K562 (cell line): ENCODE results near the gene PDE1A. TPM values are rescaled to one million over a fixed set of nuclear protein-coding genes. Genes with fewer than 3 reads are reported as not detected.

ENCODE experiments used
- ATAC-seq: fragments of 200-7000 bp; cut with Tn5 transposase; 3 replicates; pipeline ENCODE4 v1.9.1; 2020; ENCODE audit warnings: moderate library complexity
- BruUV-seq: library from RNA; stranded (reverse); fragments of 400-500 nt; replicated peaks from 2 replicates; lab custom pipeline; 2021; lab: Mats Ljungman, UMichigan
- CTCF ChIA-PET: fragments of 300-600 bp; formaldehyde crosslinking; extraction: SDS; loops from one replicate; lab custom pipeline; 2021; ENCODE audit warnings: low intra/inter-chr PET ratio; lab: Yijun Ruan, JAX
- POLR2A ChIA-PET: fragments of 300-600, 350-650 bp; sonication (Branson Sonifier 250); formaldehyde crosslinking; extraction: SDS; loops from one replicate; lab custom pipeline; 2021; ENCODE audit warnings: antibody characterized with exemption, inconsistent platforms; lab: Yijun Ruan, JAX
- DNase-seq, 4 experiments: peaks; one replicate each; pipeline versions ENCODE4 v3.0.0 to v3.0.0-alpha.2; 2011 to 2018; ENCODE audit warnings: low spot score in 3 of 4, mixed read lengths in 3 of 4; ENCODE audit errors: extremely low read depth in 1 of 4
- FAIRE-seq: peaks from 2 replicates; lab custom pipeline; 2011; peaks lifted over from hg19 to GRCh38; lab: Jason Lieb, UNC
- H2AFZ ChIP-seq: 2 replicates; pipeline ENCODE4 v1.6.0; 2011; ENCODE audit warnings: low read depth, low read length, control low read depth, inconsistent platforms
- H3K27ac ChIP-seq: fragments of 200-600 bp; 3 replicates; pipeline ENCODE4 v1.8.0; 2011; ENCODE audit warnings: low read depth, mild to moderate bottlenecking, control low read depth, inconsistent platforms, low read length, moderate library complexity, mixed read lengths; ENCODE audit errors: extremely low read depth
- H3K27me3 ChIP-seq, 2 experiments: fragments of 300-600 bp in 1 of 2; 2 replicates in 1 of 2; 3 replicates in 1 of 2; pipeline versions ENCODE4 v1.6.0 to v1.8.0; 2011; ENCODE audit warnings: inconsistent platforms in 2 of 2, low read length in 2 of 2, mild to moderate bottlenecking in 1 of 2, mixed read lengths in 1 of 2, moderate library complexity in 1 of 2; ENCODE audit not compliant: control insufficient read depth in 2 of 2, insufficient read depth in 2 of 2
- H3K36me3 ChIP-seq: fragments of 300-600 bp; 3 replicates; pipeline ENCODE4 v1.8.0; 2011; ENCODE audit warnings: mild to moderate bottlenecking, low read length, inconsistent platforms; ENCODE audit not compliant: control insufficient read depth, insufficient read depth
- H3K4me1 ChIP-seq, 2 experiments: fragments of 200-600 bp in 1 of 2; replicated peaks in 1 of 2; 2 replicates in 1 of 2; 3 replicates in 1 of 2; pipeline versions ENCODE4 v1.5.1 to v1.8.0; 2011; ENCODE audit warnings: inconsistent platforms in 2 of 2, low read length in 2 of 2, mild to moderate bottlenecking in 1 of 2, mixed read lengths in 1 of 2, moderate library complexity in 1 of 2; ENCODE audit not compliant: control insufficient read depth in 2 of 2, insufficient read depth in 2 of 2
- H3K4me2 ChIP-seq: 2 replicates; pipeline ENCODE4 v1.6.1; 2011; ENCODE audit warnings: low read length, control low read depth, inconsistent platforms, mixed read lengths; ENCODE audit not compliant: insufficient read depth
- H3K4me3 ChIP-seq: fragments of 200-600 bp; sonication (generic), shearing (Covaris generic); 2 replicates; pipeline ENCODE4 v1.5.1; 2016; ENCODE audit warnings: control low read depth, inconsistent platforms
- H3K79me2 ChIP-seq: fragments of 200-600 bp; 3 replicates; pipeline ENCODE4 v1.8.0; 2011; ENCODE audit warnings: low read length, inconsistent platforms; ENCODE audit not compliant: control insufficient read depth, insufficient read depth
- H3K9ac ChIP-seq, 2 experiments: 2 replicates each; pipeline versions ENCODE4 v1.6.0 to v1.6.1; 2011; ENCODE audit warnings: low read depth in 2 of 2, low read length in 2 of 2, control low read depth in 1 of 2, inconsistent platforms in 1 of 2, mild to moderate bottlenecking in 1 of 2, mixed read lengths in 1 of 2; ENCODE audit not compliant: insufficient read depth in 1 of 2
- H3K9me1 ChIP-seq: one replicate; pipeline ENCODE4 v1.6.0; 2011; ENCODE audit warnings: inconsistent platforms, mild to moderate bottlenecking, low read length, moderate library complexity; ENCODE audit not compliant: control insufficient read depth, insufficient read depth
- H3K9me3 ChIP-seq: replicated peaks from 2 replicates; pipeline ENCODE4 v1.5.1; 2011; ENCODE audit warnings: low read depth, low read length, inconsistent platforms; ENCODE audit not compliant: control insufficient read depth, insufficient read depth
- H4K20me1 ChIP-seq: replicated peaks from 2 replicates; pipeline ENCODE4 v1.6.1; 2011; ENCODE audit warnings: low read length, inconsistent platforms, mixed read lengths; ENCODE audit not compliant: control insufficient read depth, insufficient read depth
- DMBX1 ChIP-seq: fragments of 250-450 bp; sonication (Bioruptor Pico); IDR thresholded peaks from 2 replicates; pipeline ENCODE4 v1.8.0; 2022; ENCODE audit warnings: inconsistent platforms, mild to moderate bottlenecking, moderate library complexity, borderline replicate concordance
- FUS ChIP-seq: fragments of 200-400 bp; formaldehyde crosslinking; optimal IDR thresholded peaks from 2 replicates; pipeline ENCODE3; 2017; ENCODE audit warnings: low read depth, low read length
- HMGN3 ChIP-seq: IDR thresholded peaks from 2 replicates; pipeline ENCODE4 v1.6.1; 2011; ENCODE audit warnings: borderline replicate concordance, low read depth, mild to moderate bottlenecking, mixed read lengths, low read length; ENCODE audit not compliant: insufficient read length; ENCODE audit errors: extremely low read depth
- KLF16 ChIP-seq: IDR thresholded peaks from 2 replicates; pipeline ENCODE4 v1.6.1; 2016; ENCODE audit warnings: antibody characterized with exemption
- PHF20 ChIP-seq: fragments of 450-650 bp; IDR thresholded peaks from 2 replicates; pipeline ENCODE4 v1.6.1; 2018; ENCODE audit not compliant: partially characterized antibody
- SOX6 ChIP-seq: fragments of 450-650 bp; IDR thresholded peaks from 2 replicates; pipeline ENCODE4 v1.6.1; 2014; ENCODE audit warnings: mild to moderate bottlenecking
- ZNF76 ChIP-seq: fragments of 250-450 bp; sonication (Bioruptor Pico); IDR thresholded peaks from 2 replicates; pipeline ENCODE4 v1.4.0; 2020; ENCODE audit warnings: mild to moderate bottlenecking, moderate library complexity, borderline replicate concordance
- WGBS: fragments of 100-300 bp; shearing (Covaris generic); methylation state at CpG from one replicate; pipeline ENCODE4 v1.1.6; 2016; ENCODE audit warnings: low coverage, mixed read lengths; ENCODE audit not compliant: insufficient coverage; ENCODE audit errors: missing lambda C conversion rate; 5-methylcytosine and 5-hydroxymethylcytosine counted together
- in situ Hi-C: fragments of 300-500 bp; cut with MboI; formaldehyde crosslinking; loops from 4 replicates; pipeline ENCODE4 v1.15.0; 2018; ENCODE audit warnings: inconsistent platforms, mixed read lengths
- intact Hi-C: fragments of 100-400 bp; cut with micrococcal nuclease; formaldehyde crosslinking; loops from 2 replicates; pipeline ENCODE4 v1.14.2; 2022
- polyA plus RNA-seq, 8 experiments: library from polyadenylated mRNA; depleted of rRNA in 4 of 8; stranded (reverse) in 5 of 8; unstranded in 3 of 8; fragments of >200 nt; fragmentation: Nextera tagmentation in 2 of 8; fragmentation: Illumina TruSeq in 1 of 8; extraction: Ambion mirVana in 2 of 8; extraction: Trizol in 1 of 8; gene quantifications; 2 replicates each; pipeline versions ENCODE4 v1.2.1 to v1.2.3, GENCODE V29; 2011 to 2014; ENCODE audit warnings: inconsistent platforms in 1 of 8, missing spikeins in 1 of 8
- total RNA-seq, 7 experiments: library from RNA; depleted of rRNA in 6 of 7; stranded (reverse); fragments of >200 nt in 6 of 7; fragmentation: Illumina TruSeq in 2 of 7; extraction: Trizol in 2 of 7; gene quantifications; 2 replicates each; pipeline versions ENCODE4 v1.2.1 to v1.2.3, GENCODE V29; 2011 to 2021; ENCODE audit warnings: low replicate concordance in 1 of 7
- TF ChIP-seq, protein P1 (sequence below): sonication (generic); formaldehyde crosslinking; IDR thresholded peaks from 2 replicates; pipeline ENCODE4 v1.8.1; 2023; ENCODE audit warnings: mild to moderate bottlenecking, missing genetic modification reagents
- TF ChIP-seq, protein P2 (sequence below): IDR thresholded peaks from 2 replicates; pipeline ENCODE4 v1.6.1; 2014; ENCODE audit warnings: antibody characterized with exemption
- TF ChIP-seq, protein P3 (sequence below): fragments of 250-450 bp; sonication (Bioruptor Pico); IDR thresholded peaks from 2 replicates; pipeline ENCODE4 v1.4.0; 2020; ENCODE audit warnings: mild to moderate bottlenecking, moderate library complexity

Gene PDE1A
- total and polyA plus RNA-seq, 9 of the 15 experiments (the other 6 are each of a cell fraction or from before 2014, with no cell fraction given), result 0.14 to 0.91 (median 0.32) TPM

- POLR2A ChIA-PET, result no interaction called here
- H3K9me1 ChIP-seq, result no peaks in the 10 kb centered on the region
- no peak for DNase-seq
- no peak for TF ChIP-seq FUS
- TF ChIP-seq, protein P1, sequence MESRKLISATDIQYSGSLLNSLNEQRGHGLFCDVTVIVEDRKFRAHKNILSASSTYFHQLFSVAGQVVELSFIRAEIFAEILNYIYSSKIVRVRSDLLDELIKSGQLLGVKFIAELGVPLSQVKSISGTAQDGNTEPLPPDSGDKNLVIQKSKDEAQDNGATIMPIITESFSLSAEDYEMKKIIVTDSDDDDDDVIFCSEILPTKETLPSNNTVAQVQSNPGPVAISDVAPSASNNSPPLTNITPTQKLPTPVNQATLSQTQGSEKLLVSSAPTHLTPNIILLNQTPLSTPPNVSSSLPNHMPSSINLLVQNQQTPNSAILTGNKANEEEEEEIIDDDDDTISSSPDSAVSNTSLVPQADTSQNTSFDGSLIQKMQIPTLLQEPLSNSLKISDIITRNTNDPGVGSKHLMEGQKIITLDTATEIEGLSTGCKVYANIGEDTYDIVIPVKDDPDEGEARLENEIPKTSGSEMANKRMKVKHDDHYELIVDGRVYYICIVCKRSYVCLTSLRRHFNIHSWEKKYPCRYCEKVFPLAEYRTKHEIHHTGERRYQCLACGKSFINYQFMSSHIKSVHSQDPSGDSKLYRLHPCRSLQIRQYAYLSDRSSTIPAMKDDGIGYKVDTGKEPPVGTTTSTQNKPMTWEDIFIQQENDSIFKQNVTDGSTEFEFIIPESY (CRISPR knock-in tag), result no peak
- no peak for TF ChIP-seq SOX6
- no peaks in the 10 kb centered on the region for H3K79me2 ChIP-seq
- no peak overlapping the region for H3K9ac ChIP-seq
- no peaks in the 10 kb centered on the region; the same call in 1 of the 2 replicates for H3K9me3 ChIP-seq
- H3K27me3 ChIP-seq, result no peaks in the 10 kb centered on the region
- no peak for ATAC-seq
- CTCF ChIA-PET, result no interaction called here
- in situ Hi-C loops (no loop called here), intact Hi-C loops (no loop called here)
- H3K27ac ChIP-seq, result no peak overlapping the region
- FAIRE-seq, result no peak
- H3K4me2 ChIP-seq, result no peak overlapping the region
- H2AFZ ChIP-seq, result no peak overlapping the region
- no peaks in the 10 kb centered on the region for H3K4me1 ChIP-seq
- H3K36me3 ChIP-seq, result no peaks in the 10 kb centered on the region
- H4K20me1 ChIP-seq, result no peaks in the 10 kb centered on the region
- no TSS peak for BruUV-seq
- WGBS, result 0% methylated on average over 2 of the region's 2 CpGs
- no peak overlapping the region for H3K4me3 ChIP-seq
Measured at GRCh38 chr2:182378759-182379158, 48.1 kb downstream of the PDE1A start.

GRCh38 chr2:182377467-182377866 lies 49.4 kb downstream of the PDE1A start:
- no peak overlapping the region for H3K9ac ChIP-seq
- in situ Hi-C loops, result no loop called here
- H3K27ac ChIP-seq, result no peak overlapping the region
- no peaks in the 10 kb centered on the region for H3K9me1 ChIP-seq
- H3K4me2 ChIP-seq, result no peak overlapping the region
- intact Hi-C loops, result no loop called here
- no peaks in the 10 kb centered on the region for H3K79me2 ChIP-seq
- H3K9me3 ChIP-seq, result no peaks in the 10 kb centered on the region; the same call in 1 of the 2 replicates
- POLR2A ChIA-PET, result no interaction called here
- DNase-seq (no peak), FAIRE-seq (no peak), ATAC-seq (no peak)
- H4K20me1 ChIP-seq, result no peaks in the 10 kb centered on the region
- 0% methylated on average over 1 of the region's 1 CpG for WGBS
- H3K36me3 ChIP-seq, result no peaks in the 10 kb centered on the region
- H3K27me3 ChIP-seq, result no peaks in the 10 kb centered on the region
- no TSS peak for BruUV-seq
- CTCF ChIA-PET, result no interaction called here
- H3K4me1 ChIP-seq, result no peaks in the 10 kb centered on the region
- H3K4me3 ChIP-seq, result no peak overlapping the region
- H2AFZ ChIP-seq, result no peak overlapping the region
- TF ChIP-seq PHF20 (no peak), ZNF76 (CRISPR knock-in tag) (no peak), KLF16 (no peak), DMBX1 (no peak), HMGN3 (no peak)
- TF ChIP-seq, protein P2, sequence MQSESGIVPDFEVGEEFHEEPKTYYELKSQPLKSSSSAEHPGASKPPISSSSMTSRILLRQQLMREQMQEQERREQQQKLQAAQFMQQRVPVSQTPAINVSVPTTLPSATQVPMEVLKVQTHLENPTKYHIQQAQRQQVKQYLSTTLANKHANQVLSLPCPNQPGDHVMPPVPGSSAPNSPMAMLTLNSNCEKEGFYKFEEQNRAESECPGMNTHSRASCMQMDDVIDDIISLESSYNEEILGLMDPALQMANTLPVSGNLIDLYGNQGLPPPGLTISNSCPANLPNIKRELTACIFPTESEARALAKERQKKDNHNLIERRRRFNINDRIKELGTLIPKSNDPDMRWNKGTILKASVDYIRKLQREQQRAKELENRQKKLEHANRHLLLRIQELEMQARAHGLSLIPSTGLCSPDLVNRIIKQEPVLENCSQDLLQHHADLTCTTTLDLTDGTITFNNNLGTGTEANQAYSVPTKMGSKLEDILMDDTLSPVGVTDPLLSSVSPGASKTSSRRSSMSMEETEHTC, result no peak
- TF ChIP-seq, protein P3, sequence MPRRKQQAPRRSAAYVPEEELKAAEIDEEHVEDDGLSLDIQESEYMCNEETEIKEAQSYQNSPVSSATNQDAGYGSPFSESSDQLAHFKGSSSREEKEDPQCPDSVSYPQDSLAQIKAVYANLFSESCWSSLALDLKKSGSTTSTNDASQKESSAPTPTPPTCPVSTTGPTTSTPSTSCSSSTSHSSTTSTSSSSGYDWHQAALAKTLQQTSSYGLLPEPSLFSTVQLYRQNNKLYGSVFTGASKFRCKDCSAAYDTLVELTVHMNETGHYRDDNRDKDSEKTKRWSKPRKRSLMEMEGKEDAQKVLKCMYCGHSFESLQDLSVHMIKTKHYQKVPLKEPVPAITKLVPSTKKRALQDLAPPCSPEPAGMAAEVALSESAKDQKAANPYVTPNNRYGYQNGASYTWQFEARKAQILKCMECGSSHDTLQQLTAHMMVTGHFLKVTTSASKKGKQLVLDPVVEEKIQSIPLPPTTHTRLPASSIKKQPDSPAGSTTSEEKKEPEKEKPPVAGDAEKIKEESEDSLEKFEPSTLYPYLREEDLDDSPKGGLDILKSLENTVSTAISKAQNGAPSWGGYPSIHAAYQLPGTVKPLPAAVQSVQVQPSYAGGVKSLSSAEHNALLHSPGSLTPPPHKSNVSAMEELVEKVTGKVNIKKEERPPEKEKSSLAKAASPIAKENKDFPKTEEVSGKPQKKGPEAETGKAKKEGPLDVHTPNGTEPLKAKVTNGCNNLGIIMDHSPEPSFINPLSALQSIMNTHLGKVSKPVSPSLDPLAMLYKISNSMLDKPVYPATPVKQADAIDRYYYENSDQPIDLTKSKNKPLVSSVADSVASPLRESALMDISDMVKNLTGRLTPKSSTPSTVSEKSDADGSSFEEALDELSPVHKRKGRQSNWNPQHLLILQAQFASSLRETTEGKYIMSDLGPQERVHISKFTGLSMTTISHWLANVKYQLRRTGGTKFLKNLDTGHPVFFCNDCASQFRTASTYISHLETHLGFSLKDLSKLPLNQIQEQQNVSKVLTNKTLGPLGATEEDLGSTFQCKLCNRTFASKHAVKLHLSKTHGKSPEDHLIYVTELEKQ (CRISPR knock-in tag), result no peak
